ENCODE results near the gene AFG1L.
"Not testable (repeated sequence)": the region's sequence is repeated elsewhere in the genome, so short reads cannot be mapped to it uniquely, and the experiment has no call there.

The AFG1L gene

GRCh38 chr6:108291091-108291490 lies 3.8 kb upstream of the AFG1L start:
- no peak for DNase-seq

- DNase-seq: not testable (repeated sequence)
Observed at GRCh38 chr6:108292561-108292960, 2.3 kb upstream of the AFG1L start.

GRCh38 chr6:108293527-108294296 lies 1.1 kb upstream of the AFG1L start:
- no peak for DNase-seq

GRCh38 chr6:108294297-108294726 lies 542 bp upstream of the AFG1L start:
- DNase-seq: no peak

GRCh38 chr6:108295676-108296075 lies 822 bp downstream of the AFG1L start:
- DNase-seq: no peak

GRCh38 chr6:108302386-108302785 lies 7.5 kb downstream of the AFG1L start:
- no peak for DNase-seq

- no peak for DNase-seq
Observed at GRCh38 chr6:108304646-108305045, 9.8 kb downstream of the AFG1L start.

GRCh38 chr6:108308641-108309040 lies 13.8 kb downstream of the AFG1L start:
- DNase-seq: not testable (repeated sequence)

GRCh38 chr6:108309844-108310243 lies 15.0 kb downstream of the AFG1L start:
- DNase-seq: no peak

GRCh38 chr6:108312605-108313004 lies 17.8 kb downstream of the AFG1L start:
- DNase-seq: no peak

- no peak for DNase-seq
Observed at GRCh38 chr6:108321253-108321747, 26.4 kb downstream of the AFG1L start.

GRCh38 chr6:108322728-108323127 lies 27.9 kb downstream of the AFG1L start:
- DNase-seq: no peak

- DNase-seq: peak; percentile 3
Observed at GRCh38 chr6:108323710-108324466, 29.0 kb downstream of the AFG1L start.

- DNase-seq: not testable (repeated sequence)
Observed at GRCh38 chr6:108330221-108330785, 35.4 kb downstream of the AFG1L start.

GRCh38 chr6:108330806-108331205 lies 36.0 kb downstream of the AFG1L start:
- no peak for DNase-seq

- no peak for DNase-seq
Observed at GRCh38 chr6:108331982-108332381, 37.1 kb downstream of the AFG1L start.

GRCh38 chr6:108336971-108337370 lies 42.1 kb downstream of the AFG1L start:
- no peak for DNase-seq

- peak; percentile 49 for DNase-seq
Observed at GRCh38 chr6:108337721-108338120, 42.9 kb downstream of the AFG1L start.

- no peak for DNase-seq
Observed at GRCh38 chr6:108341372-108341771, 46.5 kb downstream of the AFG1L start.

GRCh38 chr6:108343894-108344293 lies 49.0 kb downstream of the AFG1L start:
- no peak for DNase-seq

- no peak for DNase-seq
Observed at GRCh38 chr6:108348655-108349349, 53.9 kb downstream of the AFG1L start.

GRCh38 chr6:108350528-108350927 lies 55.7 kb downstream of the AFG1L start:
- no peak for DNase-seq

- DNase-seq: peak; percentile 14
Observed at GRCh38 chr6:108353853-108354252, 59.0 kb downstream of the AFG1L start.

Measured in fibroblast of skin of scalp (primary cell).